Keratinocyte (primary cell): ENCODE results near the gene ASB15. TPM values are rescaled to one million over a fixed set of nuclear protein-coding genes. Genes with fewer than 3 reads are reported as not detected.
A peak's percentile ranks its signal among the peaks of the same experiment; 100 is the strongest.

Experiments used
- DNase-seq: peaks from one replicate; pipeline ENCODE4 v3.0.0-alpha.2; 2011; ENCODE audit warnings: low read depth, missing footprints, low spot score
- FAIRE-seq: peaks from 2 replicates; lab custom pipeline; 2011; peaks lifted over from hg19 to GRCh38; lab: Jason Lieb, UNC
- H2AFZ ChIP-seq: 2 replicates; pipeline ENCODE4 v1.6.0; 2012; ENCODE audit warnings: low read length, control low read depth, inconsistent platforms; ENCODE audit not compliant: control insufficient read depth
- H3K27ac ChIP-seq: 2 replicates; pipeline ENCODE4 v1.5.1; 2011; ENCODE audit warnings: low read length; ENCODE audit not compliant: control insufficient read depth, insufficient read depth
- H3K27me3 ChIP-seq: 3 replicates; pipeline ENCODE4 v1.6.0; 2011; ENCODE audit warnings: low read length; ENCODE audit not compliant: control insufficient read depth, insufficient read depth; ENCODE audit errors: extremely low read depth
- H3K36me3 ChIP-seq, 2 experiments: 2 replicates in 1 of 2; 3 replicates in 1 of 2; pipeline ENCODE4 v1.5.1; 2011; ENCODE audit warnings: low read length in 2 of 2, mild to moderate bottlenecking in 1 of 2; ENCODE audit not compliant: control insufficient read depth in 2 of 2, insufficient read depth in 2 of 2; ENCODE audit errors: extremely low read depth in 1 of 2
- H3K4me1 ChIP-seq: 3 replicates; pipeline ENCODE4 v1.5.1; 2011; ENCODE audit warnings: low read length; ENCODE audit not compliant: control insufficient read depth, insufficient read depth; ENCODE audit errors: extremely low read depth
- H3K4me2 ChIP-seq: 3 replicates; pipeline ENCODE4 v1.6.0; 2011; ENCODE audit warnings: low read depth, low read length; ENCODE audit not compliant: control insufficient read depth, insufficient read depth; ENCODE audit errors: extremely low read depth
- H3K4me3 ChIP-seq, 3 experiments: fragments of 200-600 bp in 1 of 3; sonication (generic) in 1 of 3; 2 replicates in 2 of 3; 3 replicates in 1 of 3; pipeline ENCODE4 v1.5.1; 2011 to 2016; ENCODE audit warnings: low read length in 3 of 3, mild to moderate bottlenecking in 3 of 3, control low read depth in 2 of 3, inconsistent platforms in 1 of 3, low read depth in 1 of 3, mixed read lengths in 1 of 3, mixed run types in 1 of 3, moderate library complexity in 1 of 3; ENCODE audit not compliant: control insufficient read depth in 2 of 3, insufficient read depth in 2 of 3; ENCODE audit errors: extremely low read depth in 1 of 3
- H3K79me2 ChIP-seq: 2 replicates; pipeline ENCODE4 v1.6.0; 2012; ENCODE audit warnings: low read length; ENCODE audit not compliant: control insufficient read depth, insufficient read depth
- H3K9ac ChIP-seq: 3 replicates; pipeline ENCODE4 v1.6.0; 2011; ENCODE audit warnings: low read length; ENCODE audit not compliant: control insufficient read depth, insufficient read depth; ENCODE audit errors: extremely low read depth
- H3K9me1 ChIP-seq: 3 replicates; pipeline ENCODE4 v1.6.0; 2011; ENCODE audit warnings: low read length; ENCODE audit not compliant: control insufficient read depth, insufficient read depth; ENCODE audit errors: extremely low read depth
- H3K9me3 ChIP-seq: 2 replicates; pipeline ENCODE4 v1.5.1; 2012; ENCODE audit warnings: low read depth, low read length; ENCODE audit not compliant: control insufficient read depth
- H4K20me1 ChIP-seq: 3 replicates; pipeline ENCODE4 v1.6.0; 2011; ENCODE audit warnings: low read length; ENCODE audit not compliant: control insufficient read depth, insufficient read depth; ENCODE audit errors: extremely low read depth
- CTCF ChIP-seq, 3 experiments: IDR thresholded peaks in 1 of 3; conservative IDR thresholded peaks in 1 of 3; optimal IDR thresholded peaks in 1 of 3; 2 replicates in 2 of 3; 3 replicates in 1 of 3; pipeline versions ENCODE3 to v1.5.1; 2011; ENCODE audit warnings: low read length in 3 of 3, mild to moderate bottlenecking in 3 of 3, moderate library complexity in 2 of 3, control low read depth in 1 of 3, inconsistent platforms in 1 of 3; ENCODE audit not compliant: insufficient read depth in 2 of 3; ENCODE audit errors: extremely low read depth in 1 of 3
- EZH2 ChIP-seq: IDR thresholded peaks from one replicate; pipeline ENCODE4 v1.6.1; 2012; ENCODE audit warnings: inconsistent platforms, mild to moderate bottlenecking, low read length, moderate library complexity
- dilution Hi-C: fragments of 300-500 bp; cut with MboI; formaldehyde crosslinking; loops from one replicate; pipeline ENCODE4 v1.7.0; 2020; ENCODE audit warnings: low sequenced_read_pairs; ENCODE audit not compliant: extremely low pct_ligation_motif_present
- polyA plus RNA-seq, 5 experiments: library from polyadenylated mRNA; depleted of rRNA in 3 of 5; stranded (reverse) in 3 of 5; stranded (forward) in 1 of 5; unstranded in 1 of 5; fragments of >200 nt; gene quantifications; 1 replicate in 1 of 5; 2 replicates in 3 of 5; 3 replicates in 1 of 5; pipeline versions ENCODE4 v1.2.1 to v1.2.3, GENCODE V29; 2011 to 2012; ENCODE audit warnings: missing spikeins in 2 of 5, low read depth in 1 of 5, low replicate concordance in 1 of 5

Gene ASB15
- polyA plus RNA-seq, 1 donor (not counting 4 experiments of a cell fraction or from before 2014, with no cell fraction given), result not detected

GRCh38 chr7:123557016-123557397 is 44.6 kb upstream of the ASB15 start:
- Histone ChIP-seq H3K79me2 (peaks cover 18% of the 10 kb centered on the region), H3K27ac (peak overlapping the region; percentile 95), H2AFZ (peak overlapping the region; percentile 99), H3K9me3 (no peaks in the 10 kb centered on the region), H3K9me1 (peaks cover 3% of the 10 kb centered on the region), H3K4me3 (peak overlapping the region; percentile 69 to 99 (median 91)), H4K20me1 (no peaks in the 10 kb centered on the region), H3K9ac (peak overlapping the region; percentile 96), H3K4me1 (peaks cover 11% of the 10 kb centered on the region), H3K4me2 (peak overlapping the region; percentile 86), H3K36me3 (no peaks in the 10 kb centered on the region), H3K27me3 (no peaks in the 10 kb centered on the region)
- no peak for DNase-seq
- no peak for FAIRE-seq
- TF ChIP-seq EZH2, result no peak
- TF ChIP-seq CTCF (optimal IDR thresholded peaks at IDR 0.05 in 1 of 3, IDR thresholded peaks at IDR 0.05 in 1 of 3, conservative IDR thresholded peaks at IDR 0.05 in 1 of 3; ENCODE audit: extremely low read depth in 1 of 3, insufficient read depth in 2 of 3, low read length in 3 of 3), result no peak
- dilution Hi-C loops, result no loop called here

- peak within 1 kb of the TSS; percentile 95 for H3K27ac ChIP-seq
- no peaks in the 10 kb centered on the region for H3K36me3 ChIP-seq
- FAIRE-seq (peak; percentile 97), DNase-seq (peak; percentile 91)
- peaks cover 11% of the 10 kb centered on the region for H3K4me1 ChIP-seq
- peak within 1 kb of the TSS; percentile 100 for H2AFZ ChIP-seq
- no peak for TF ChIP-seq EZH2
- no peak for TF ChIP-seq CTCF (optimal IDR thresholded peaks at IDR 0.05 in 1 of 3, IDR thresholded peaks at IDR 0.05 in 1 of 3, conservative IDR thresholded peaks at IDR 0.05 in 1 of 3; ENCODE audit: extremely low read depth in 1 of 3, insufficient read depth in 2 of 3, low read length in 3 of 3)
- H3K4me3 ChIP-seq, result peak within 1 kb of the TSS; percentile 69 to 99 (median 91)
- H3K9me3 ChIP-seq, result no peaks in the 10 kb centered on the region
- peaks cover 17% of the 10 kb centered on the region for H3K79me2 ChIP-seq
- peak within 1 kb of the TSS; percentile 93 for H3K4me2 ChIP-seq
- no peaks in the 10 kb centered on the region for H3K27me3 ChIP-seq
- dilution Hi-C loops, result no loop called here
- peak within 1 kb of the TSS; percentile 96 for H3K9ac ChIP-seq
- H4K20me1 ChIP-seq, result no peaks in the 10 kb centered on the region
- peaks cover 2% of the 10 kb centered on the region for H3K9me1 ChIP-seq
Measured at GRCh38 chr7:123557398-123558288, 44.0 kb upstream of the ASB15 start, which contains the start of gene NDUFA5. TSS of gene NDUFA5 (minus strand) at chr7:123557818. CDS start at chr7:123557795, 23 bp downstream.
